ENCODE measurements around the gene NUTM2A.
"Not testable (repeated sequence)": the region's sequence is repeated elsewhere in the genome, so short reads cannot be mapped to it uniquely, and the experiment has no call there.

Gene NUTM2A

GRCh38 chr10:87213806-87214205 is 11.4 kb upstream of the NUTM2A start:
- not testable (repeated sequence) for H3K27me3 ChIP-seq (ENCODE audit: low read depth, low read length); H3K27ac ChIP-seq (ENCODE audit: low read length); H3K4me1 ChIP-seq (ENCODE audit: control insufficient read depth in 1 of 2, insufficient read depth in 2 of 2, low read length in 2 of 2); H3K36me3 ChIP-seq (ENCODE audit: control insufficient read depth in 1 of 2, insufficient read depth in 2 of 2, low read length in 2 of 2); H3K4me3 ChIP-seq (ENCODE audit: low read depth in 1 of 2, low read length in 2 of 2); H3K9me3 ChIP-seq (ENCODE audit: control insufficient read depth in 1 of 2, low read length in 2 of 2)

GRCh38 chr10:87216120-87216519 is 9.1 kb upstream of the NUTM2A start:
- not testable (repeated sequence) for H3K27me3 ChIP-seq (ENCODE audit: low read depth, low read length); H3K4me1 ChIP-seq (ENCODE audit: control insufficient read depth in 1 of 2, insufficient read depth in 2 of 2, low read length in 2 of 2); H3K9me3 ChIP-seq (ENCODE audit: control insufficient read depth in 1 of 2, low read length in 2 of 2); H3K27ac ChIP-seq (ENCODE audit: low read length); H3K36me3 ChIP-seq (ENCODE audit: control insufficient read depth in 1 of 2, insufficient read depth in 2 of 2, low read length in 2 of 2); H3K4me3 ChIP-seq (ENCODE audit: low read depth in 1 of 2, low read length in 2 of 2)

- not testable (repeated sequence) for H3K9me3 ChIP-seq (ENCODE audit: control insufficient read depth in 1 of 2, low read length in 2 of 2); H3K27ac ChIP-seq (ENCODE audit: low read length); H3K36me3 ChIP-seq (ENCODE audit: control insufficient read depth in 1 of 2, insufficient read depth in 2 of 2, low read length in 2 of 2); H3K4me1 ChIP-seq (ENCODE audit: control insufficient read depth in 1 of 2, insufficient read depth in 2 of 2, low read length in 2 of 2); H3K4me3 ChIP-seq (ENCODE audit: low read depth in 1 of 2, low read length in 2 of 2); H3K27me3 ChIP-seq (ENCODE audit: low read depth, low read length)
Observed at GRCh38 chr10:87219370-87219769, 5.9 kb upstream of the NUTM2A start.

- not testable (repeated sequence) for H3K27ac ChIP-seq (ENCODE audit: low read length); H3K4me3 ChIP-seq (ENCODE audit: low read depth in 1 of 2, low read length in 2 of 2); H3K27me3 ChIP-seq (ENCODE audit: low read depth, low read length); H3K9me3 ChIP-seq (ENCODE audit: control insufficient read depth in 1 of 2, low read length in 2 of 2); H3K4me1 ChIP-seq (ENCODE audit: control insufficient read depth in 1 of 2, insufficient read depth in 2 of 2, low read length in 2 of 2); H3K36me3 ChIP-seq (ENCODE audit: control insufficient read depth in 1 of 2, insufficient read depth in 2 of 2, low read length in 2 of 2)
Observed at GRCh38 chr10:87222789-87223188, 2.5 kb upstream of the NUTM2A start.

GRCh38 chr10:87228247-87228646 is 3.0 kb downstream of the NUTM2A start:
- H3K27me3 ChIP-seq (ENCODE audit: low read depth, low read length); H3K36me3 ChIP-seq (ENCODE audit: control insufficient read depth in 1 of 2, insufficient read depth in 2 of 2, low read length in 2 of 2); H3K4me3 ChIP-seq (ENCODE audit: low read depth in 1 of 2, low read length in 2 of 2); H3K4me1 ChIP-seq (ENCODE audit: control insufficient read depth in 1 of 2, insufficient read depth in 2 of 2, low read length in 2 of 2); H3K27ac ChIP-seq (ENCODE audit: low read length); H3K9me3 ChIP-seq (ENCODE audit: control insufficient read depth in 1 of 2, low read length in 2 of 2): not testable (repeated sequence)

- not testable (repeated sequence) for H3K9me3 ChIP-seq (ENCODE audit: control insufficient read depth in 1 of 2, low read length in 2 of 2); H3K27ac ChIP-seq (ENCODE audit: low read length); H3K4me3 ChIP-seq (ENCODE audit: low read depth in 1 of 2, low read length in 2 of 2); H3K36me3 ChIP-seq (ENCODE audit: control insufficient read depth in 1 of 2, insufficient read depth in 2 of 2, low read length in 2 of 2); H3K4me1 ChIP-seq (ENCODE audit: control insufficient read depth in 1 of 2, insufficient read depth in 2 of 2, low read length in 2 of 2); H3K27me3 ChIP-seq (ENCODE audit: low read depth, low read length)
Observed at GRCh38 chr10:87229211-87229610, 4.0 kb downstream of the NUTM2A start.

- not testable (repeated sequence) for H3K36me3 ChIP-seq (ENCODE audit: control insufficient read depth in 1 of 2, insufficient read depth in 2 of 2, low read length in 2 of 2); H3K27ac ChIP-seq (ENCODE audit: low read length); H3K27me3 ChIP-seq (ENCODE audit: low read depth, low read length); H3K4me1 ChIP-seq (ENCODE audit: control insufficient read depth in 1 of 2, insufficient read depth in 2 of 2, low read length in 2 of 2); H3K4me3 ChIP-seq (ENCODE audit: low read depth in 1 of 2, low read length in 2 of 2); H3K9me3 ChIP-seq (ENCODE audit: control insufficient read depth in 1 of 2, low read length in 2 of 2)
Observed at GRCh38 chr10:87234854-87235253, 9.6 kb downstream of the NUTM2A start.

GRCh38 chr10:87237244-87237643 is 12.0 kb downstream of the NUTM2A start:
- H3K4me1 ChIP-seq (ENCODE audit: control insufficient read depth in 1 of 2, insufficient read depth in 2 of 2, low read length in 2 of 2); H3K9me3 ChIP-seq (ENCODE audit: control insufficient read depth in 1 of 2, low read length in 2 of 2); H3K27me3 ChIP-seq (ENCODE audit: low read depth, low read length); H3K4me3 ChIP-seq (ENCODE audit: low read depth in 1 of 2, low read length in 2 of 2); H3K36me3 ChIP-seq (ENCODE audit: control insufficient read depth in 1 of 2, insufficient read depth in 2 of 2, low read length in 2 of 2); H3K27ac ChIP-seq (ENCODE audit: low read length): not testable (repeated sequence)

GRCh38 chr10:87239346-87239808 is 14.1 kb downstream of the NUTM2A start:
- not testable (repeated sequence) for H3K27me3 ChIP-seq (ENCODE audit: low read depth, low read length); H3K27ac ChIP-seq (ENCODE audit: low read length); H3K4me1 ChIP-seq (ENCODE audit: control insufficient read depth in 1 of 2, insufficient read depth in 2 of 2, low read length in 2 of 2); H3K4me3 ChIP-seq (ENCODE audit: low read depth in 1 of 2, low read length in 2 of 2); H3K9me3 ChIP-seq (ENCODE audit: control insufficient read depth in 1 of 2, low read length in 2 of 2); H3K36me3 ChIP-seq (ENCODE audit: control insufficient read depth in 1 of 2, insufficient read depth in 2 of 2, low read length in 2 of 2)

- H3K36me3 ChIP-seq (ENCODE audit: control insufficient read depth in 1 of 2, insufficient read depth in 2 of 2, low read length in 2 of 2); H3K9me3 ChIP-seq (ENCODE audit: control insufficient read depth in 1 of 2, low read length in 2 of 2); H3K27me3 ChIP-seq (ENCODE audit: low read depth, low read length); H3K27ac ChIP-seq (ENCODE audit: low read length); H3K4me3 ChIP-seq (ENCODE audit: low read depth in 1 of 2, low read length in 2 of 2); H3K4me1 ChIP-seq (ENCODE audit: control insufficient read depth in 1 of 2, insufficient read depth in 2 of 2, low read length in 2 of 2): not testable (repeated sequence)
Observed at GRCh38 chr10:87242192-87242591, 16.9 kb downstream of the NUTM2A start.

GRCh38 chr10:87247335-87247734 is 22.1 kb downstream of the NUTM2A start:
- not testable (repeated sequence) for H3K36me3 ChIP-seq (ENCODE audit: control insufficient read depth in 1 of 2, insufficient read depth in 2 of 2, low read length in 2 of 2); H3K27ac ChIP-seq (ENCODE audit: low read length); H3K9me3 ChIP-seq (ENCODE audit: control insufficient read depth in 1 of 2, low read length in 2 of 2); H3K4me1 ChIP-seq (ENCODE audit: control insufficient read depth in 1 of 2, insufficient read depth in 2 of 2, low read length in 2 of 2); H3K4me3 ChIP-seq (ENCODE audit: low read depth in 1 of 2, low read length in 2 of 2); H3K27me3 ChIP-seq (ENCODE audit: low read depth, low read length)

- not testable (repeated sequence) for H3K27ac ChIP-seq (ENCODE audit: low read length); H3K27me3 ChIP-seq (ENCODE audit: low read depth, low read length); H3K36me3 ChIP-seq (ENCODE audit: control insufficient read depth in 1 of 2, insufficient read depth in 2 of 2, low read length in 2 of 2); H3K4me1 ChIP-seq (ENCODE audit: control insufficient read depth in 1 of 2, insufficient read depth in 2 of 2, low read length in 2 of 2); H3K9me3 ChIP-seq (ENCODE audit: control insufficient read depth in 1 of 2, low read length in 2 of 2); H3K4me3 ChIP-seq (ENCODE audit: low read depth in 1 of 2, low read length in 2 of 2)
Observed at GRCh38 chr10:87248818-87249353, 23.6 kb downstream of the NUTM2A start.
